IMR-90 (cell line): ENCODE measurements around the gene NOTO.

ENCODE experiments used
- CEBPB ChIP-seq: IDR thresholded peaks from 2 replicates; pipeline ENCODE4 v1.6.1; 2012; ENCODE audit warnings: low read depth, low read length, improper control_type of control experiment
- FOS ChIP-seq: fragments of 150-350 bp; IDR thresholded peaks from 2 replicates; pipeline ENCODE4 v1.6.1; 2016; ENCODE audit warnings: low read depth, low read length
- MAZ ChIP-seq: IDR thresholded peaks from 2 replicates; pipeline ENCODE4 v1.6.1; 2012; ENCODE audit warnings: low read depth, mild to moderate bottlenecking, low read length, improper control_type of control experiment, moderate library complexity, borderline replicate concordance
- NFE2L2 ChIP-seq: fragments of 150-350 bp; IDR thresholded peaks from 2 replicates; pipeline ENCODE4 v1.6.1; 2016; ENCODE audit warnings: low read depth, mild to moderate bottlenecking, low read length
- POLR2A ChIP-seq: IDR thresholded peaks from 2 replicates; pipeline ENCODE4 v1.6.1; 2012; ENCODE audit warnings: mild to moderate bottlenecking, low read depth, low read length
- RAD21 ChIP-seq: IDR thresholded peaks from 2 replicates; pipeline ENCODE4 v1.6.1; 2012; ENCODE audit warnings: low read length, improper control_type of control experiment
- RFX5 ChIP-seq: IDR thresholded peaks from 2 replicates; pipeline ENCODE4 v1.8.0; 2012; ENCODE audit warnings: low read depth, mild to moderate bottlenecking, low read length, moderate library complexity
- SMC3 ChIP-seq: fragments of 150-350 bp; IDR thresholded peaks from 2 replicates; pipeline ENCODE4 v1.6.1; 2016; ENCODE audit warnings: low read depth, mild to moderate bottlenecking, antibody characterized with exemption, low read length, moderate library complexity
- TF ChIP-seq, protein P1 (sequence below): conservative IDR thresholded peaks from 2 replicates; pipeline ENCODE4 v1.5.1; 2012; ENCODE audit warnings: mild to moderate bottlenecking, low read depth, low read length, improper control_type of control experiment
- TF ChIP-seq, protein P2 (sequence below): fragments of 150-350 bp; IDR thresholded peaks from 2 replicates; pipeline ENCODE4 v1.6.1; 2017; ENCODE audit warnings: mild to moderate bottlenecking, antibody characterized with exemption, low read length, low read depth

DNA sequence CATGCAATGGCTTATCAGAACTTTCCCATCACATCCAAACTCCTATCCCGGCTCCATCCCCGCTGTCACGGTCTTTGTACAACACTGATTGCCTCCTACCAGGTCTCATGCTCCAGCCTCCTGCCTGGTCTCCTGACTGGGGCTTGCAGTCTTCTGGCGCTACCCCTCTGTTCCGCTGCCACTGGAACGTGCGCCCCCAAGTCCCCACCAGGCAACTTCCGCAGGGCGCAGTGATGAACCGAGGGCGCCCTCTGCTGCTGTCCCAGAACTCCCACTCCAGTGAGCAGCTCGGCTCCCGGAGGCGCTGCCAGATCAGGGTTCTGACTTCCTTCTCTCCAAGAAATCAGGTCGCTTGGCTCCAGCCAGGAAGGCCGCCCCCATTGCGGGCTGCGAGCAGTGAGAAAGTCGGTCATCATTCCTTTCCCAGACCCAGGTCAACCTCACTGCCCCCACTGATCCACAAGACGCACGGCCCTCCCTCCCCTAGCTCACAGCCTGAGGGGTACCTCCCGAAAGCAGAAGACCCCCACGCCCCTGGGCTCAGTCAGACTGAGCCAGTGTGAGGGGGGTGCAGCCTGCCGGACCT lies 45.7 kb upstream of the NOTO start:
- TF ChIP-seq, protein P1, sequence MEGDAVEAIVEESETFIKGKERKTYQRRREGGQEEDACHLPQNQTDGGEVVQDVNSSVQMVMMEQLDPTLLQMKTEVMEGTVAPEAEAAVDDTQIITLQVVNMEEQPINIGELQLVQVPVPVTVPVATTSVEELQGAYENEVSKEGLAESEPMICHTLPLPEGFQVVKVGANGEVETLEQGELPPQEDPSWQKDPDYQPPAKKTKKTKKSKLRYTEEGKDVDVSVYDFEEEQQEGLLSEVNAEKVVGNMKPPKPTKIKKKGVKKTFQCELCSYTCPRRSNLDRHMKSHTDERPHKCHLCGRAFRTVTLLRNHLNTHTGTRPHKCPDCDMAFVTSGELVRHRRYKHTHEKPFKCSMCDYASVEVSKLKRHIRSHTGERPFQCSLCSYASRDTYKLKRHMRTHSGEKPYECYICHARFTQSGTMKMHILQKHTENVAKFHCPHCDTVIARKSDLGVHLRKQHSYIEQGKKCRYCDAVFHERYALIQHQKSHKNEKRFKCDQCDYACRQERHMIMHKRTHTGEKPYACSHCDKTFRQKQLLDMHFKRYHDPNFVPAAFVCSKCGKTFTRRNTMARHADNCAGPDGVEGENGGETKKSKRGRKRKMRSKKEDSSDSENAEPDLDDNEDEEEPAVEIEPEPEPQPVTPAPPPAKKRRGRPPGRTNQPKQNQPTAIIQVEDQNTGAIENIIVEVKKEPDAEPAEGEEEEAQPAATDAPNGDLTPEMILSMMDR, result peak; percentile 91
- TF ChIP-seq SMC3 (peak; percentile 99), POLR2A (no peak), FOS (no peak), RAD21 (peak; percentile 96), CEBPB (no peak), NFE2L2 (no peak), MAZ (no peak), RFX5 (no peak)
- TF ChIP-seq, protein P2, sequence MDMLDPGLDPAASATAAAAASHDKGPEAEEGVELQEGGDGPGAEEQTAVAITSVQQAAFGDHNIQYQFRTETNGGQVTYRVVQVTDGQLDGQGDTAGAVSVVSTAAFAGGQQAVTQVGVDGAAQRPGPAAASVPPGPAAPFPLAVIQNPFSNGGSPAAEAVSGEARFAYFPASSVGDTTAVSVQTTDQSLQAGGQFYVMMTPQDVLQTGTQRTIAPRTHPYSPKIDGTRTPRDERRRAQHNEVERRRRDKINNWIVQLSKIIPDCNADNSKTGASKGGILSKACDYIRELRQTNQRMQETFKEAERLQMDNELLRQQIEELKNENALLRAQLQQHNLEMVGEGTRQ, result no peak
